ENCODE data around the gene PLEKHG1. TPM values are rescaled to one million over a fixed set of nuclear protein-coding genes. Genes with fewer than 3 reads are reported as not detected.

Gene PLEKHG1
- total RNA-seq, 2 donors from 2014 or later, result 1.5 to 2.4 TPM

DNA sequence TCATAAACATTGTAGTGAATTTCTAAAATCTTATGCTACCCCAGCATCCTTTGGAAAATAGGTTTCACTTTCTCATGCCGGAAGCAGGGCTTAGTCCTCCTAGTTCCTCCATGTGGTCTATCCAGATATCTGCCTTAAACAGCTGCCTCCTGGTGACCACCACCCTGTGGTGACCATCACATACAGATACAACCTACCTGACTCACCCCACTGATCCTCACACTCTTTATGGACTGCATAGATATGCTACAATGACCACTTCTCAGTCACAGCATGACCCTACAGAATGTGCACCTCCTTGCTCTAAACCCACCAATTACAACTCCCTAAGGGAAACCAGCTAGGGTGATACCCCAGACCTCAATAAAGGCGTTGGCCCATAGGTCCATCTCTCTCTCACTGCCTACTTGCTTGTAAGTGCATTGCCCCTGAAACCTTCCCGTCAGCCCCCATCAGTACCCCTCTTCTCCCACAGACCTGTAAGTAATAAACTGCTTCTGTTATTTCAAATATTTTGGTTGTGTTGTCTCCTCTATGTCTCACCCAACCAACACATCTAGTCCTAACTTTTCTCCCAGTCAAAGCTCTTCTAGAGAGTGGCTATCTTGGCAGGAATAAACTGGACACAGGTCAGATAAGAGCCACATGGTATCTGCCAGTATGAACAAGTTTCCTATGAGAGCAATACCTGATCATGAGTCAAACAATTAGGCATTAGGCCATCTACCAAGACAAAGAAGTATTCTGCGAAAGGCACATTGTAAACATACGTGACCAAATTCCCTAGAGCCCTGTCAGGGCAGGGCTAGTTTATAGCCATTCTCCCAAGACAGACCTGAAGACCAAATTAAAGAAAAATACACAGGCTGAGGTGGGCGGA lies 39.4 kb upstream of the PLEKHG1 start:
- H3K9ac ChIP-seq (ENCODE audit: extremely low read depth, low read length, poor library complexity, severe bottlenecking), result no peak overlapping the region
- H3K4me3 ChIP-seq (ENCODE audit: low read length), result no peak overlapping the region
- H3K27me3 Mint-ChIP-seq (ENCODE audit: insufficient read depth), result no peaks in the 10 kb centered on the region
- H3K36me3 Mint-ChIP-seq (ENCODE audit: low read depth), result no peaks in the 10 kb centered on the region
- no peaks in the 10 kb centered on the region for H3K27me3 ChIP-seq (ENCODE audit: control insufficient read depth, insufficient read depth, low read length, poor library complexity, severe bottlenecking)
- no peaks in the 10 kb centered on the region for H3K9me3 ChIP-seq (ENCODE audit: control insufficient read depth, low read length)
- no peak for TF ChIP-seq CTCF (conservative IDR thresholded peaks at IDR 0.05)
- no peak for DNase-seq
- H3K4me3 Mint-ChIP-seq, result no peak overlapping the region
- WGBS, 2 experiments (ENCODE audit: insufficient coverage in 1 of 2, insufficient read length in 1 of 2), result 62 to 71% methylated on average over 5 to 6 of the region's 6 CpGs
- no peaks in the 10 kb centered on the region for H3K9me3 Mint-ChIP-seq
- H3K27ac Mint-ChIP-seq, result no peak overlapping the region
- H3K4me1 Mint-ChIP-seq, result no peaks in the 10 kb centered on the region
- H3K4me1 ChIP-seq (ENCODE audit: control insufficient read depth, insufficient read depth, low read length), result no peaks in the 10 kb centered on the region
- H3K36me3 ChIP-seq (ENCODE audit: control insufficient read depth, insufficient read depth, low read length), result no peaks in the 10 kb centered on the region
- no peak overlapping the region for H3K27ac ChIP-seq (ENCODE audit: low read depth, low read length)

- TF ChIP-seq CTCF (conservative IDR thresholded peaks at IDR 0.05), result no peak
- H3K36me3 ChIP-seq (ENCODE audit: control insufficient read depth, insufficient read depth, low read length), result no peaks in the 10 kb centered on the region
- no peak overlapping the region for H3K4me3 Mint-ChIP-seq
- no peaks in the 10 kb centered on the region for H3K27me3 Mint-ChIP-seq (ENCODE audit: insufficient read depth)
- no peak overlapping the region for H3K4me3 ChIP-seq (ENCODE audit: low read length)
- no peak overlapping the region for H3K27ac ChIP-seq (ENCODE audit: low read depth, low read length)
- no peak overlapping the region for H3K27ac Mint-ChIP-seq
- H3K9me3 ChIP-seq (ENCODE audit: control insufficient read depth, low read length), result no peaks in the 10 kb centered on the region
- no peaks in the 10 kb centered on the region for H3K4me1 ChIP-seq (ENCODE audit: control insufficient read depth, insufficient read depth, low read length)
- no peaks in the 10 kb centered on the region for H3K9me3 Mint-ChIP-seq
- no peaks in the 10 kb centered on the region for H3K27me3 ChIP-seq (ENCODE audit: control insufficient read depth, insufficient read depth, low read length, poor library complexity, severe bottlenecking)
- WGBS, 2 experiments (ENCODE audit: insufficient coverage in 1 of 2, insufficient read length in 1 of 2), result 85 to 100% methylated on average over 4 to 5 of the region's 6 CpGs
- no peak for DNase-seq
- H3K4me1 Mint-ChIP-seq, result no peaks in the 10 kb centered on the region
- no peak overlapping the region for H3K9ac ChIP-seq (ENCODE audit: extremely low read depth, low read length, poor library complexity, severe bottlenecking)
- H3K36me3 Mint-ChIP-seq (ENCODE audit: low read depth), result no peaks in the 10 kb centered on the region
Measured at GRCh38 chr6:150560884-150561219, 38.8 kb upstream of the PLEKHG1 start.

- Mint-ChIP-seq H3K4me3 (no peak overlapping the region), H3K27ac (no peak overlapping the region), H3K36me3 (ENCODE audit: low read depth) (no peaks in the 10 kb centered on the region), H3K27me3 (ENCODE audit: insufficient read depth) (peaks cover 2% of the 10 kb centered on the region), H3K4me1 (no peaks in the 10 kb centered on the region), H3K9me3 (no peaks in the 10 kb centered on the region)
- no peak overlapping the region for H3K27ac ChIP-seq (ENCODE audit: low read depth, low read length)
- WGBS, 2 experiments (ENCODE audit: insufficient coverage in 1 of 2, insufficient read length in 1 of 2), result 82 to 88% methylated on average over 1 to 2 of the region's 2 CpGs
- no peaks in the 10 kb centered on the region for H3K4me1 ChIP-seq (ENCODE audit: control insufficient read depth, insufficient read depth, low read length)
- no peak for DNase-seq
- no peak for TF ChIP-seq CTCF (conservative IDR thresholded peaks at IDR 0.05)
- no peaks in the 10 kb centered on the region for H3K9me3 ChIP-seq (ENCODE audit: control insufficient read depth, low read length)
- H3K36me3 ChIP-seq (ENCODE audit: control insufficient read depth, insufficient read depth, low read length), result no peaks in the 10 kb centered on the region
- H3K9ac ChIP-seq (ENCODE audit: extremely low read depth, low read length, poor library complexity, severe bottlenecking), result no peak overlapping the region
- peaks cover 5% of the 10 kb centered on the region for H3K27me3 ChIP-seq (ENCODE audit: control insufficient read depth, insufficient read depth, low read length, poor library complexity, severe bottlenecking)
- no peak overlapping the region for H3K4me3 ChIP-seq (ENCODE audit: low read length)
Measured at GRCh38 chr6:150565945-150566344, 33.7 kb upstream of the PLEKHG1 start.
